Mucosa of gallbladder (tissue), 1 donor: ENCODE data around the gene EYA2. TPM values are rescaled to one million over a fixed set of nuclear protein-coding genes. Genes with fewer than 3 reads are reported as not detected.
A peak's percentile ranks its signal among the peaks of the same experiment; 100 is the strongest.
"Not testable (repeated sequence)": the region's sequence is repeated elsewhere in the genome, so short reads cannot be mapped to it uniquely, and the experiment has no call there.

Experiments used
- DNase-seq: peaks from one replicate; pipeline ENCODE4 v3.0.0-alpha.2; 2020; ENCODE audit warnings: low spot score
- total RNA-seq: library from RNA; stranded (reverse); gene quantifications from one replicate; pipeline ENCODE4 v1.2.1, GENCODE V29; 2021
- donor health status: DM: no; HTN: no; CAD: no.

EYA2 gene
- total RNA-seq, 1 donor from 2014 or later, result 2.1 TPM

DNA sequence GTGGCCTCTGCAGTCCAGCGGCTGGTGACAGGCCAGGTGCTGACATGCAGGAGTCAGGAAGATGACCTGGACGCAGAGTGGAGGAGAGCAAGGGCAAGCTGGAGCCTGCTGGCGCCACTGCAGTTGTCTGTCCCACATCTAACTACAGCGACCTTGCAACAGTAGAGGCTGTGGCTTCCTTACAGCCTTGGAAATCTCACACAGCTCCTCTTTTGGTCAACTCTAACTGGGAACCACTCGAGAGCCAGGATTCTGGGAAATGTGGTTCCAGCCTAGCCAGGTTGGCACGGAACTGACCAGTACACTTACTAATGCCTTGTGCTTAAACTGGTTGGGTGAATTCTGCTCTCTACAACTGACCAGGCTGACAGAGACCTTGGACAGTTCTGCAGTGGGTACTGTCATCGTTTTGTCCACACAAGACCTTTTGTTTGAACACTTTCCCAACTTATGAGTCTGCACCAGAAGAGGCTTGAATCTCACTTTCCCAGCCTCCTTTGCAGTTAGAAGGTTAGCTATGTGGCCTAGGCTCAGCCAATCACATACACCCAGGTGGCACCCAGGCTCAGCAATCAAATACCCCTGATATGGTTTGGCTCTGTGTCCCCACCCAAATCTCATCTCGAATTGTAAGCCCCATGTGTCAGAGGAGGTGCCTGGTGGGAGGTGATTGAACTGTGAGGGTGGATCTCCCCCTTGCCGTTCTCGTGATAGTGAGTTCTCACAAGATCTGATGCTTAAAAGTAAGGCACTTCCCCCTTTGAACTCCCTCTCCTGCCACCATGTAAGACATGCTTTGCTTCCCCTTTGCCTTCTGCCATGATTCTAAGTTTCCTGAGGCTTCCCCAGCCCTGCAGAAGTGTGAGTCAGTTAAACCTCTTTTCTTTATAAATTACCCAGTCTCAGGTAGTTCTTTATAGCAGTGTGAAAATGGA is 308.4 kb downstream of the EYA2 start:
- no peak for DNase-seq

DNA sequence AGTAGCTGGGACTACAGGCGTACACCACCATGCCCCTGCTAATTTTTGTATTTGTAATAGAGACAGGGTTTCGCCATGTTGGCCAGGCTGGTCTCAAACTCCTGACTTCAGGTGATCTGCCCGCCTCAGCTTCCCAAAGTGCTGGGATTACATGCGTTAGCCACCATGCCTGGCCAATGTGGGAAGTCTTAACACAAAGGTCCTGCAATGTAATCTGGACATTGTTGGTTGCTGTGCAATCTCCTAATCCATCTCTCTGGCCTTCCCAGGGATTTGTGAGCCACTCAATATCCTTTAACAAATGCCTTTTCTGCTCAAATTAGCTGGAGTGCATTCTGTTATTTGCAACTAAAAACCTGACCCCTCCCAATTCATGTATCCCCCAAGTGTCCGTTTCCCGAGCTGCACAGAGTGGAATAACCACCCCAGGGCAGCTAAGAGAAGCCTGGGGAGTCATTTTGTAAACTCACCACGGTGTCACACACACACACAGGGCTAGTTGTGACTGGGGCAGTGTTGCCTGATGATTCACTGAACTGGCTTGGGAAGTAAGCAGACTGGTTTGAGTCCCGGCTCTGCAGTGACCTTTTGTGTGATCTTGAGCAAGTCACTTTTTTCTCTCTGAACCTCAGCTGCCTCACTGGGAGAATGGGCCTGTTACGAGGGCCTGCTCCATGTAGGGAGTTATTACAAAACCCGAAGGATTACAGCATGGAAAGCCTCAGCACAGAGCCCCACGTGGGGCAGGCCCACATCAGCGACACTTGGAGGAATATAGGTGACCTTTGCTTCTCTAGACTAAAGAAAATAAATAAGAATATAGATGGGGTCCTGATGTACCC is 309.6 kb downstream of the EYA2 start:
- DNase-seq, result no peak

DNA sequence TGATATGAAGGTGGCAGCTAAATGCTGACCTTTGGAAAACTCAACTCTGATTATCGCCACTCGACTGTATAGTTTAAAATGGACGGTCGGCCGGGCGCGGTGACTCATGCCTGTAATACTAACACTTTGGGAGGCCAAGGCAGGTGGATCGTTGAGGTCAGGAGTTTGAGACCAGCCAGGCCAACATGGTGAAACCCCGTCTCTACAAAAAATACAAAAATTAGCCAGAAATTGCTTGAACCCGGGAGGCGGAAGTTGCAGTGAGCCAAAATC is 310.1 kb downstream of the EYA2 start:
- DNase-seq, result not testable (repeated sequence)

DNA sequence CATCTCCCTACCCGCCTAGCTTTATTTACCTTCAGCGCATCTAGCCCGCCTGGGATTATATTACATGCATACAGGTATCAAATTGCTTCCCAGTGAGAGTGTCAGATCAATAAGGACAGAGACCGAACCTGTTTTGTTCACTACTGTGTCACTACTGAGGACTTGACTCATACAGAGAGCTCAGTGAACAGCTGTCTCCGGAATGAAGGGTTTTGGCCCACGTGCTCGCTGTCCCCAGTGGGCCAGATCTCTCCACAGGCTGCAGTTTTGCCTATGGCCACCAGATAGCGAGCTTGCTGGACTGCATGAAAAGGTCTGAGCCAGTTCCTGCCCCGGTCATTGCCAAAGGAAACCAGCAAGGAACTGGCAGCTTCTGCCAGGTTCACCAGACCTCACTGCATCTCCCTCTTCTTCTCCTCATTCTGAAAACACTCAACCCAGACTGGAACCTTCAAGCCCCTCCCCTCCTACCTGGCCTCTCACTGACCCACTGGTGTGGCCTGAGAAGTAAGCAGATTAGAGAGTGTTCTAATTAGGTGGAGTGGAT is 311.0 kb downstream of the EYA2 start:
- peak; percentile 54 for DNase-seq

DNA sequence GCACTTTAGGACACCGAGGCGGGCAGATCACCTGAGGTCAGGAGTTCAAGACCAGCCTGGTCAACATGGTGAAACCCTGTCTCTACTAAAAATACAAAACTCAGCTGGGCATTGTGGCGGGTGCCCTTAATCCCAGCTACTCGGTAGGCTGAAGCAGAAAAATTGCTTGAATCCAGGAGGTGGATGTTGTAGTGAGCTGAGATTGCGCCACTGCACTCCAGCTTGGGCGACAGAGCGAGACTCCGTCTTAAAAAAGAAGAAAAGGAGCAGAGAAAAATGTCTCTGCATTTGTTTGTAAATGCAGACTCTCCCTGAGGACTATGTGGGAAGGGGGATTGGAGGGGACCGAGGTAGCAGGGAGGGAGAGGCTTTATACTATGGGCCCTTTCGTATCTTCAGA is 311.9 kb downstream of the EYA2 start:
- DNase-seq, result not testable (repeated sequence)

DNA sequence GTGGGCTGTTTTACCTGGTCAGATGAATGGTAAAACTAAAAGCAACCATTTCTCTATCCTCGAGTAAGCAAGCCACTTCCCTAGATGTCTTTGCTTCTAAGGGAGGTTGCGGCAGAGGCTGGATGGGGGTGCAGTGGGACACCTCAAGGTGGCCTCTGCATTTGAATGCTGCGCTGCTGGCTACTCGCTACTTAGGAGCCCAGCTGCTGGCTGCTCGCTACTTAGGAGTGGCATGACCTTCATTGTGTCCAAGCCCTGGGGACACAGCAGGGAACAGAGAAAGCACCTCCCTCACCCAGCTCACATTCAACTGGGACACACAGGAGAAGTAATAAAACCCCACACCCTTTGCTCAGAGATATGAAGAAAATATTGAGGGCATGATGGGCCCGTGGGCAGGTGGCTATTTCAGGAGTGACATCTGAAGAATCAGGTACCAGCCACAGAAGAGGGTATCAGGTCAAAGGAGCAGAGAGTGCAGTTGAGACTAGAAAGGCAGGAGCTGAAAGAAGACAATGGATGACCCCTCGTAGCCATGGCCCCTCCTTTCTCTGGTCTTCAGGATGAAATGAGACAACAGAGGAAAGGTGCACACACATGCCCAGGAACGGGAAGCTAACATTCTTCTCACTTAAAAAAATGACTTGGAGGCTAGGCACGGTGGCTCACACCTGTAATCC is 312.5 kb downstream of the EYA2 start:
- DNase-seq, result no peak

DNA sequence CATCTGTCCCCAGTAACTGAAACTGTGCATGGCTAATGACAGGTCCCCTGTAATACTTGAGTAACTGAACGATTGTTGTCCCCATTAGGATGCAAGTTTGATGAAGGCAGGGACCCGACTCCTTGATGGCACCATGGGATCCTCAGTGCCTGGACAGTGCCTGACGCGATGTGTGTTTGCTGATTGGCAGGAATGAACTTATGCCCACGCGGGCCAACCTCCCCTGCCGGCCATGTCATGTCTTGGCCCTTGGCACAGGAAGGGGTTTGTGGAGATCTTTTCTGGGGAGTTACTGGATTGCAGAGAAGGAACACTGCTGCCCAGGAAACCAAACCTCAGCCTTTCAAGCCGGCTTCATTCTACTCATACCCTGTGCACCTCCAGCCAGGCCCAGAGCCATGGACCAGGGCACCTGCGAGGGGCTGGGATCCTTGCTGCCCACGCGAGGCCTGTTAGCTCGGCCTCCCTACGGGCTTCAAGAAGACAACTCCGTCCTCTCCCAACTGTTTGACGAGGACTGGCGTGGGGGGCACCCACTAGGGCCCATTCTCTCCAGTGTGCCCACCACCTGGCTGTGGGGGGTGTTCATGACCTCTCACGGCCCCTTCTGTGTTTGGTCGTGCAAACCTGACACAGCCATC is 314.0 kb downstream of the EYA2 start:
- DNase-seq, result no peak

DNA sequence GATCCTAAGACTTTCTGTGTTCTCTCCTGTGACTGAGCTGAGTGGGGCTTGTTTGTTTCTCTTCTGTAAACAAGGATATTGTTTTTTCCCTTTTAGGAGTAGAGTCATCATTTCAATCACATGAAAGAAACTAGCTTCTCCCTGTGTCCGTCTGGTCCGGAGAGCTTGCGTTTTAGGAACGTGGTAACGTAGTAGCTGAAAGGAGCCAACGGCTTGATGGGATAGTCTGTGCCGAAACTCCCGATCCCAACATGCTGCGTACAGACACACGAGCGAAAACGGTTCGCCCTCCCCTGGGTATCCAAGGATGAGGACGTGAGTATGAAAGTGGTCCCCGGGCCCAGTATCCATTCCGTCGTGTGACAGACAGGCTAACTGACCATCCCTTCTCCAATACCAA is 315.3 kb downstream of the EYA2 start:
- DNase-seq, result no peak

DNA sequence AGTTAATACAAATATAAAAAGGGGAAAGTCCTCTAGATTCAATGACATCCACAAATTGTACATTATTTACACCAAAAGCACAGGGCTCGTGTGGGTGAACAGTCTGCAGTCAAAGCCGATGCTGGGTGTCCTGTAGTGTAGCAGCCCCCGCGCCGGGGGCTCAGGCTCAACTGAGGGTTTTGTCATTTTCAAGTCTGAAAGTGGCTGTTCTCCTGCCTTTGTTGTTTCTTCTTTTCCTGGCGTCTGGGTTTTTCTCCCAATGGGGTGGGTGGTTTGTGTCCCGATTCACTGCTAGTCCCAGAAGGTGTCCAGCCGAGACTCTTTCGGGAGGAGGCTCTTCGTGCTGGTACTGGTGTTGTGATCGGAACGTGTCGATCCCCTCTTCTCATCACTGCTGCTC is 315.8 kb downstream of the EYA2 start:
- DNase-seq, result no peak

DNA sequence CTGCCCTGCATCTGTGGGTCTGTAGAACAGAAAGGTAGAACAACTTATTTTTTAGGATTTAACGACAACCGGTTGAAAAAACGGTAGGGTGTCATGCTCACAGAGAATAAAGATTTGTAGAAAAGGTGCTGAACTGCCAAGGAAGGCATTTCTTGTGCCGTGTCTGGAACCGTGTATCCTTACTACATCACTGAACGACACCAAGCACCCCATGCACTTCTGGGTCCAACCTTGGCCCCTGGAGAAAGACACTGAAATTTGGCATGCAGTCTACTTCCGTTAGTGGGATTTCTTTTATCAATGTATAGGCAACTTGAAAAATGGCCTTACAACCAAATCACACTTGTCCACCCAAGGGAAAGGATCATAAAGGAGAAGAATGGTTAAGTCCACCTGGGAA is 316.4 kb downstream of the EYA2 start:
- no peak for DNase-seq

DNA sequence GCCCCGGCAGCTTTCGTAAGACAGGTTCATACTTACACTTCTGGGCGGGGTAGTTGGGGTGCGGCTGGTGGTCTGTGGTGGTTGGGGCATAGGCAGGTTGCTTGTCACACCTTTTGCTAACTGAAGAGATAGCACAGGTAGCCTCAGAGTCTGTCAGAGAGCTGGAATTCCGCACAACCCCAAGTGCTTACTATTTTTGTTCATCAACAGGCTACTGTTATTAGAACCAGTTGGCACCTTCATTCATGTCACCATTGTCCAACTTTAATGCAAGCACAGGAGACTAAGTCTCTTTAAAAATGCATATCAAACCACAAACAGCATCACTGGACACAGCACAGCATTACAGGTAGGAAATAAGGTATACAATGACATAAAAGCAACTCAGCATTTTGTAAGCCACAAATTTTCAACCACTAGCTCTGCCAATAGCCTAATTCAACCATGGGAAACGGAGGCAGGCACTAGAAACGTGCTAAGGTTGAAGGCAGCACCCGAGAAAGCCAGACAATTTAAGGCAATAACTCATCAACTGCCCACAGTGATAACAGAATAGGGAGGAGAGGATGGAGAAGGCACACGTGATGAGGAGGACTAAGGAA is 318.1 kb downstream of the EYA2 start:
- no peak for DNase-seq

DNA sequence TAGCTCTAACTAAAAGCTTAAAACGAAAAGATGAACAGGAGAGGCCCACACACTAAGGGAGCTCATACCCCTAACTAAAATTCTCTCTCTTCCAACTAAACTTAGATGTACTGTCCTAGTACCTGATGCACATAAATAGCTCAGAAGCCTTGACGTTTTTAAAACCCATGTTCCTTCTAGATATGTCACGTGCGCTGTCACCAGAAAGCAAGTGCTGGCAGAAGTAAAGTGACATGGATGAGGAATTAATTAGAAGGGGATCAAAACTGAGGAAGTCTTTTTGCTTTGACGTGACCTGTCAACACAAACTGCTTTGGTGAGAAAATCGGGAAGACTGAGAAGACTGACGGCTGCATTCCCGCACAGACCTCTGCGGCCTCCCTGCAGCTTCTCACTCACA is 319.3 kb downstream of the EYA2 start:
- no peak for DNase-seq

DNA sequence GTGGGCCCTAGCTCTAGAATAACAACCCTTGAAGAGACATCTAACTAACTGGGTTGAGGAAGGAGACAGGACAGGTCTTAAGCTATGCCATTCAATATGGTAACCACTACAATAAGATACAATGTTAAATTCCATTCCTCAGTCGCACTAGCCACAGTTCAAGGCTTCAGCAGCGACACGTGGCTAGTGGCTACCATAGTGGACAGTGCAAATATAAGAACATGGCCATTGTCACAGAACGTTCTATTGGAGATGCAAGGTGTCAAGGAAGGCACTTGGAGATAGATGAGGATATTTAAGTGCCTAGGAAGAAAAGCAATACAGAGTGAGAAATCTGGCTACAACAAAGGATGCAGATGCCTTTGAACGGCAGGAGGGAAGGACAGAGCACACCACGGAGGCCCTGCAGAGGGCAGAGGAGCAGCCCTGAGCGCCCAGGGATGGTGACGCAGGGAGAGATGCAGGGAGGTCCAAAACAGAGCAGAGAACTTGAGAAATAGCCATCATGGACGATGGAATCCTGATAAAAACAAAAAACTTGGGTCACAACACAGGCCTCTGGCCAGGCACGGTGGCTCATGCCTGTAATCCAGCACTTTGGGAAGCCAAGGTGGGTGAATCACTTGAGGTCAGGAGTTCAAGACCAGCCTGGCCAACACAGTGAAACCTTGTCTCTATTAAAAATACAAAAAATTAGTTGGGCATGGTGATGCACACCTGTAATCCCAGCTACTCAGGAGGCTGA is 321.2 kb downstream of the EYA2 start:
- no peak for DNase-seq

DNA sequence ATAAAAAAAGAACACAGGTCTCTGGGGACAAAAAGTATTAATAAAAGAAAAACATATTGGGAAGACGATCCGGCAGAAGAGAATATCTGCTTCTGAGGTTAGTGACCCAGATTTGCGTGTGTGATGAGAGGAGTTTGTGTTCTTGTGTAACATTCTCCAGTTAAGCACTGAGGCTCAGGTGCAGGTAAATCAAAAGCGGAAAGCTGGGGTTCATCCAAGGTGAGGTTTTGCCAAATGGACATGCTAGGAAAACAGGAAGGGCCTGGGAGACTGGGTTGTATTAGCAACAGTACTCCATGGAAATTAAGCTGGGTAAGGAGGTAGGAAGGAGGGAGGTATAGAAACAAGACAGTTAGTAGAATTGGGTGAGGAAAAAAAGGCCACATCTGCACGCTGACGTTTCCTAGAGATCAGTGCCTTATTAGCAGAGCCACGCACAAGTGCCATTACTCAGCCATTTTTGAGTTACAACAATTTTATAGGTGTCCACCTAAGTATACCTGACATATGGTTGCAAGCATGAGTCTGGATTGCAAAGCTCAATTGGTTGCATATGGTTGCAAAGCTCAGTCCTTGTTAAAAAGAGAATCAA is 322.3 kb downstream of the EYA2 start:
- no peak for DNase-seq

DNA sequence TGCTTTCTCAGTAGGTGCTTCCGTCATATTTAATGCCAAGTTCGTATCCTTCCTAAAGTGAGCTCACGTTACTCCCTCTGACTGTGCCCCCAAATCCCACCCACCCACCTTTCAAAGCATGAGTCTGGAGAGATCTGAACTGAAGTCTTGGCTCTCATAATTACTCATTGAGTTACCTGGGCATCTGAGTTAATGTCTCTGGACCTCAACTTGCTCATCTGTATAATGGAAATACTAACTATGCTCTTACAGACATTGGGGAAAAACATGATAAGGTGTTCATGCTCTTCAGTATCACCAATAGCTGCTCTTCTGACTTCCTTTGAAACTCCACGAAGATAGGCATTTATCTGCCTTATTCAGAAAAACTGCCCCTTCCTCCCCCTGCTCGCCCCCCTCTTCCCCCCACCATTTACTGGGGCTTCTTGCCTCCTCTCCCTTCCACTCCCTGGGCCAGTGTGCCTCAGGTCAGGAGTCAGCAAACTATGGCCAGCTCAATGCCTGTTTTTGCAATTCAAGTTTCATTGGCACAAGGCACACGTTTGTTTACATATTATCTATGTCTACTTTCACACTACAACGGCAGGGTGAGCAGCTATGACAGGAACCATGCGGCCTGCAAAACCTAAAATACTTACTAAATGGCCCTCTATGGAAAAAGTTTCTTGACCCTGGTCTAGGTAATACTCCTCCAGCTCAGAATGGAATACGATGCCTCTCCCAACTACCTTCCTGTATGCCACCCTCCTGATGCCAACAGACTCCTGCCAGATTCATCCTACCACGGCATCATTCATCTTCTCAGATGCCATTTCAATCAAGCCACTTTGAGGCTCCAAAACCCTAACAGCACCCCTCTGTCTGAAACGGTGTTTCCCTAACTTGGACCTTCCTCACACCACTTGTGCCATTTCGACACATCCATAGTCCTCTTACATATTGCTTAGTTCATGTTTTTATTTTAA is 323.1 kb downstream of the EYA2 start:
- no peak for DNase-seq

DNA sequence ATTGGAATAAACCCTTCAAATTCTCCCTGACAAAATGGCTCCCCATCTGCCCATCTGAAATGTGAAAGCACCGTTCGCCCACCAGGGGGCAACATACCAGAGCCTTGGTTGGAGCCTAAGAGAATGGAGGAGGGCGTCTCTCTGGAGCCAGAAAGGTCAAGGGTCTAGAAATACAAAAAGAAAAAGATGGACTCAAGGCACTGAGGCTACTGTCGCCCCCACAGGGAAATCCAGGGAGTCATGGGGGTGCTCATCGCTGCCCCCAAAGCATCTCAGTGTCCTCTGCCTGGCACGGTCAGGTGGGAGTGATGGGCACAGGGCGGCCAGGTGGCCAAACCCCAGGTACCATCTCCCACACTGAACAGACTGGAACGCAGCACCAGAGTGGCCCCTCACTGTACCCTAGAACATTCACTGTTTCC is 325.5 kb downstream of the EYA2 start:
- DNase-seq, result no peak

DNA sequence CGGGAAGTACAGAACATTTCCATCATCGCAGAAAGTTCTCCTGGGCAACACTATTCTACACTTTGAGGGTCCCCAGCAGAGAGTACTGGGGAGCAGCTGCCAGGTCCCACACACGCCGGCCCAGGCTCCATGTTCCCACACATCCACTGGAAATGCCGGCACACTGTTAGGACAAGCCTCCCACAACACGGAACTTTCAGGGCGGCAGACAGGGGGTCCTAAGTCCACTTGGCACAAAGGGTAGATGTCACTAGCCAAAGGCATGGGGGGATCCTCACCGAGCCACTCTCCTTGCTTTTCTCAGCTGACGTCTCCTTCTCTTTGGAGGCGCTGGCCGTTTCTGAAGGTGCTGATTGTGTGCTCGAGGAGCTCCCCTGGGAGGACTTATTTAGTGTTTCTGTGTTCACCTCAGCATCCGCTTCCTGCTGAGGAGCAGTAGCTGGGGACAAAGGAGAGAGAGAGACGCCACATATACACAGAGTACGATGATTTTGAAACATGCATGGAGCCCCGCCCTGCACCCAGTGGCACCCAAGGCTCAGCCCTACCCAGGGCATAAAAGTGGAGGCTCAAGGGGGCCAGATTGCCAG is 326.5 kb downstream of the EYA2 start:
- no peak for DNase-seq

DNA sequence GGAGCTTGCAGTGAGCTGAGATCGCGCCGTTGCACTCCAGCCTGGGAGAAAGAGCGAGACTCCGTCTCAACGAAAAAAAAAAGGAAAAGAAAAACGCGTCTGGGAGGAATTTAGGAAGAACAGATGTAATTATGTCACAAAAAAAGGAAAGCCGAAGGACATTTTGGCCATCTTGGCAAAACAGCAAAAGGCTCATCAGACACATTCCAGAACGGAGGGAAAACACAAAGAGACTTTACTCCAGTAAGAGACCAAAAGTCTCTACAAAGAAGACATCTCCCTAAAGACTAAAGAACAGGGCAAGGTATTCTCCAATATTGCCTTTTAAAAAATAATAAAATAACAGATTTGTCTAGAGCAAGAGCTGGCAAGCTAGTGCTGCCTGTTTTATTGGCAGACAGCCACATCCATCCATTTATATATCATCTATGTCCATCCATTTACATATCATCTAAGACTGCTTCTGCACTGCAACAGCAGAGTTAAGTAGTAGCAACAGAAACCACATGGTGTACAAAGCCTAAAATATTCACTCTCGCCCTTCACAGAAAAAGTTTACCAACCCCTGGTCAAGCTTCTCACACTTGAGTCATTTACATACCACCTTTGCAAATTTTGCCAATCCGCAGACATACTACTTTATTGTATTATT is 328.0 kb downstream of the EYA2 start:
- DNase-seq, result no peak
